ENCODE measurements around the gene LGALS1. TPM values are rescaled to one million over a fixed set of nuclear protein-coding genes. Genes with fewer than 3 reads are reported as not detected.

Gene LGALS1
- total RNA-seq, 1 experiment from 2014 or later = 32.8 TPM

GRCh38 chr22:37627545-37627944 lies 47.9 kb upstream of the LGALS1 start:
- H3K9ac ChIP-seq (ENCODE audit: extremely low read depth, insufficient read length, low read length) = no peak overlapping the region
- H3K23ac ChIP-seq (ENCODE audit: insufficient read length, low read depth, low read length) = no peak overlapping the region
- no peak overlapping the region for H3T11ph ChIP-seq (ENCODE audit: low read length)
- TF ChIP-seq CTCF (conservative IDR thresholded peaks at IDR 0.05) = no peak
- no peak overlapping the region for H3K27ac ChIP-seq (ENCODE audit: insufficient read length, low read depth, low read length)
- no peaks in the 10 kb centered on the region for H3K79me1 ChIP-seq (ENCODE audit: insufficient read depth, low read depth, low read length, poor library complexity, severe bottlenecking)
- no peak overlapping the region for H2BK15ac ChIP-seq (ENCODE audit: low read depth, low read length)
- no peak overlapping the region for H2AK5ac ChIP-seq (ENCODE audit: insufficient read length, low read length)
- no peak overlapping the region for H2BK12ac ChIP-seq (ENCODE audit: insufficient read length, low read depth, low read length)
- H4K5ac ChIP-seq (ENCODE audit: insufficient read length, low read depth, low read length) = no peak overlapping the region
- no peak overlapping the region for H3K18ac ChIP-seq (ENCODE audit: insufficient read length, low read depth, low read length)
- H4K20me1 ChIP-seq (ENCODE audit: control insufficient read depth, insufficient read depth, insufficient read length) = no peaks in the 10 kb centered on the region
- no peak for DNase-seq
- H3K27me3 Mint-ChIP-seq (ENCODE audit: low read depth) = no peaks in the 10 kb centered on the region; the same call in 1 of the 2 replicates
- WGBS (ENCODE audit: extremely low coverage, insufficient read length, low lambda C conversion rate) = no CpG with 5 or more reads among the region's 6 CpGs
- no peak overlapping the region for H3K4me2 ChIP-seq (ENCODE audit: insufficient read depth, insufficient read length, low read length)
- H3K27me3 ChIP-seq (ENCODE audit: insufficient read depth, low read length) = no peaks in the 10 kb centered on the region
- no peak overlapping the region for H2BK20ac ChIP-seq (ENCODE audit: low read depth, low read length, poor library complexity, severe bottlenecking)
- no peaks in the 10 kb centered on the region for H3K23me2 ChIP-seq (ENCODE audit: insufficient read length, low read depth, low read length, poor library complexity, severe bottlenecking)
- H3K9me3 ChIP-seq (ENCODE audit: control insufficient read depth, low read depth, low read length) = no peaks in the 10 kb centered on the region
- peaks cover 2 to 5% of the 10 kb centered on the region in 2 experiments for H3K4me1 Mint-ChIP-seq
- H2BK5ac ChIP-seq (ENCODE audit: insufficient read length, low read length) = no peak overlapping the region
- H3K4me3 Mint-ChIP-seq = no peak overlapping the region
- no peaks in the 10 kb centered on the region; a peak in 1 of 5 replicates for H3K9me3 Mint-ChIP-seq
- no peak overlapping the region for H4K91ac ChIP-seq (ENCODE audit: insufficient read length, low read depth, low read length)
- H3K14ac ChIP-seq (ENCODE audit: insufficient read depth, low read length) = no peak overlapping the region; the same call in 1 of the 2 replicates
- H3K36me3 Mint-ChIP-seq (ENCODE audit: insufficient read depth in 1 of 3, low read depth in 3 of 3) = peaks cover 3 to 31% (median 21%) of the 10 kb centered on the region in 3 experiments; a peak in 6 of 7 replicates
- peaks cover 2% of the 10 kb centered on the region; the same call in 1 of the 2 replicates for H3K4me1 ChIP-seq (ENCODE audit: insufficient read depth, low read length)
- H3K79me2 ChIP-seq (ENCODE audit: insufficient read depth, low read length) = no peaks in the 10 kb centered on the region
- H3K4ac ChIP-seq (ENCODE audit: low read depth, low read length) = no peak overlapping the region
- peak overlapping the region in 1 of 3 experiments; percentile 67; a peak in 1 of 7 replicates for H3K27ac Mint-ChIP-seq
- no peak overlapping the region for H2AFZ ChIP-seq (ENCODE audit: low read length)
- no peak overlapping the region for H3K56ac ChIP-seq (ENCODE audit: insufficient read length, low read depth, low read length)
- H4K8ac ChIP-seq (replicated peaks; ENCODE audit: insufficient read length, low read depth, low read length) = no peak overlapping the region
- H2BK120ac ChIP-seq (ENCODE audit: low read depth, low read length, poor library complexity, severe bottlenecking) = no peak overlapping the region
